Activated CD4-positive, alpha-beta T cell treated with anti-CD3 and anti-CD28 coated beads, Interleukin-2, Interleukin-4, amounts not matched to agents 100 ng/mL and 50 ng/mL, durations not matched to agents 16 hours and 8 hours (primary cell): ENCODE measurements around the gene PIK3CD.

ENCODE experiments used
- DNase-seq: peaks from one replicate; pipeline ENCODE4 v3.0.0-alpha.2; 2020; ENCODE audit warnings: low spot score

Gene PIK3CD

DNA sequence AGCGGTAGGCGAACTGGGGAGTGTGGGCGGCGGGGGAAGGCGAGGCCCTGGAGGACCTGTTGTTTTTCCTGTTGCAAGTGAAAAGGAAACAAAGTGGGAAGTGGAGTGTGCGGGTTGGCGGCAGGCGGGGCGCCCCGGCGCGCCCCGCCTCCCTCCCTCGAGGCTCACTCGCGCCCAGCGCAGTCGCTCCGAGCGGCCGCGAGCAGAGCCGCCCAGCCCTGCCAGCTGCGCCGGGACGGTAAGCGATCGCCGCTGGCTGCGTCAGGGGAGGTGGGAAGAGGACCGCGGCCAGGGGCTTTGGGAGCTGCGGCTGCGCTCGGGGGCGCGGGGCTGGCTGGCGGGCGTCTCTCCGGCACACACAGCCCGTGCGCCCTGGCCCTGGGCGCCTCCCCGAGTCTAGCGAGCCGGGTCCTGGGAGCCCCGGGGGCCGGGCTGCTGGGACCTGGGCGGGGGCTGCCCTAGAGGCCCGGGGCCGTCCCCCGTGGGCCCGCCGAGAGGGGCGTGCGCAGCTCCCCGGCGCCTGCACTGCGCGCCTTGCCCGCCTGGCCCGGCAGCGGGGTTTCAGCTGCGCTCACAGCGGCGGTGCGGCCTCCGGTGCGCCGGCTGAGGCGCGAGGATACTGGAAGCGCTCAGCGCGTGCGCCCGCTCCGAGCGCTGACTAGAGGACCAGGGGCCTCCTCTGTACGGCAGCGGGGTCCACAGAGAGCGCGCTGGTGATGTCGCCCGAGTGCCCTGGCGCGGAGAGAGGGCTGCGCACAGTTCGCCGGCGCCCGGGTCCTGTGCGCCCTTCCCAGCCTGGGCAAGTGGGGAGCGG is at the start of gene PIK3CD:
TSS of gene PIK3CD (plus strand) at position 167 of the 814 bp plus-strand sequence. CDS start 58,725 bp downstream, outside the sequence.
- peak; percentile 44 for DNase-seq

DNA sequence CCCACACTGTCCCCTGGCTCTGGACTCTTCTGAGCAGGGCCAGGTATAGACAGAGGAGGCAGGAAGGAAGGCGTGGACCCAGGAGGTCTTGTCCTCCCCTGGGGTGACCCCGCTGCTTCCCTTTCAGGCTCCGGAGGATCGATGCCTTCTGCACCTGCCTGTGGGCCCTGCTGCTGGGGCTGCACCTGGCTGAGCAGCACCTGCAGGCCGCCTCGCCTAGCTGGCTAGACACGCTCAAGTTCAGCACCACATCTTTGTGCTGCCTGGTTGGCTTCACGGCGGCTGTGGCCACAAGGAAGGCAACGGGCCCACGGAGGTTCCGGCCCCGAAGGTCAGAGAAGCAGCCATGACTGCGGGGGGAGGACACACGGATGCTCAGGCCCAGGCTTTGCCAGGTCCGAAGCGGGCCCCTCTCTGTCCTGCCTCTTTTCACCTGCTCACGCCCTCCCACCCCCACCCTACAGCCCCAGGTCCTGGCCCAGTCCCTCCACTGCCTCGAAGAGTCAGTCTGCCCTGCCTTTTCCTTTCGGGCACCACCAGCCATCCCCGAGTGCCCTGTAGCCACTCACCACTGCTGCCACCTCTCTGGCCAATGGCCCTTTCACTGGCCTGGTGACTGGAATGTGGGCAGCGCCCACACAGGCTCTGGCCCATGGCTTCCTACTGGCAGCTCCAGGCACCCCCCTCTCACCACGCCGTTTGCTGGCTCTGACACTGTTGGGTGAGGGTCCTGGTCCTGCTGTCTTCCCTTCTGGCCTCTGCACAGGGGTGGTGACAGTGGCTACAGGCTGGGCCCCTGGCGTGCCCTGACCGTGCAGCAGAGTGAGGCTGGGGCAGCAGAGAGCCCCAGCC is 49.4 kb upstream of the PIK3CD start:
- DNase-seq: no peak

DNA sequence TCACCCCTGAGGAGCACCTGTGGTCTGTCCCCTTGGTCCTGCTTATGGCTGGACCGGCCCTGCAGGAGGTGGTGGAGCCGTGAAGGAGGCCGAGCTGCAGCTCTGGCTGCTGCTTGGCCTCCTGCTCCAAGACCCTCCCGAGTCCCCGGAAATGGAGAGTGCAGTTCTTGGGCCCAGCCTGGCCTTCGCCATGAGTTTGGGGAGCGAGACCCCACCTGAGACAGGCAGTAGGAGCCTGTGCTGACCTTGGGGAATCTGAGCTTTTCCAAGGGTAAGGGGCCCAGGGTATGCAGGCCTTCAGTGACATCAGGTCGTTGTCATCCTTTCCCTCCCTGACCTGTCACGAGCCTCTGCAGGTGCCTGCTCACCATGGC is 48.8 kb upstream of the PIK3CD start:
- DNase-seq: no peak

DNA sequence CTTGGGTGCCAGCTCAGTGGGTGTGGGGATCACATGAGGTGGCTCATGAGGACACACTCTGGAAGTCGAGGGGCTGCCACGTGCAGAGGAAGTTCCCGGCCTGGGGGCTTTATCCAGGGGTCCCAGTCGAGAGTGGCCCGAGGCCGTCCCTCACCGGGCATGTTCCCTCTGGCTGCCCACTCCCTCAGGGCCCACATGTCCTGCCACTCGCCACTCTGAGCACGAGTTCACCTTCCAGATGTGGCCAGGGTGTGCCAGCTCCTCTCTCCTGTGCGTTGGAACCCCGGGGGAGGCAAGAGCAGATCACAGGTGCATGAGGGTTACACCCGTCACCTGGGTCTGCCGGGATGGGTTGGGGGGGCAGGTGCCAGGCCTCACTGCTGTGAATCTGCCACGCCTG is 48.2 kb upstream of the PIK3CD start:
- no peak for DNase-seq

DNA sequence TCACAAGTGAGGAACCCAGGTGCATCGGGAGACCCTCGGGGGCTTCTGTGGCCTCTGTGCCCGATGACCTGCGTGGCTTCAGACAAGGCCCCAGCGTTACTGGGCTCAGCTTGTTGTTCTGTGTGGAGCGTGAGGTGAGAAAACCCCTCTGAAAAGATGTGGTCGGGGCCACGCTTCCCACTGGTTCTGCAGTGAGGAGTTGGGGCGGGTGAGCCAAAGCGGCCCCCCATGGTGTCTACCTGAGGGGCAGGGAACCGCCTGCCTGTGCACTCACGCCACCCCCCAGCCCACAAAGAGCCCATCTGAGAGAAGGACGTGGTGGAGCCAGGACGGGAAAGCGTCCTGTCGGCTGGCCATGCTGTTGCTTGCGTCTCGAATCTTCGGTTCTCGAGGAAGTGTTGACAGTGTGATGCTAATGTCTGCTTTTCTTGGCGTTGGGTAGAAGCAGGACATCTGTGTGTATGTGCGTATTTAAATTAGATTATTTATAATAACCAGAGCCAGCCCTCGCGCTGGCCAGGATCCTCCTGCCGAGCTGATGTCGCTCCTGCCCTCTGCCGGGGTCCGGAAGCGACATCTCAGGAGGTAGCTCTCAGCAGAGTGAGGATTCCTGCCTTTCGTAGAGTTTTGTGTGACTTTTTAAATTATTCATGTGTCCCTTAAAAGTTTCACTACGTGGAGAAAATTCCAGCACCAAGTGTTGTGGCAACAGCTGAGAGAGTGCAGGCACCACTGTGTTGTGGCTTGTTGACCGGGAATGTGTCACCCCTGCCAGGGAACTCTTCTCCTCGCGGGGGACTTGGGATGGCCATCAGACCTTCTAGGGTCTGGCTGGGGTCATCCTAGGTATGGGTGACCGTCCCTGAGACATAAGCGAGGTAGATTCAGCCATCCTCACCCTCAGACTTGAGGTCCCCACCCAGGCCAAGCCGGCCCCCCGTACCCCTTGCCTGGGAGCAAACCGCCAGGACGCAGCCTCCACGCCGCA is 47.5 kb upstream of the PIK3CD start:
- no peak for DNase-seq

DNA sequence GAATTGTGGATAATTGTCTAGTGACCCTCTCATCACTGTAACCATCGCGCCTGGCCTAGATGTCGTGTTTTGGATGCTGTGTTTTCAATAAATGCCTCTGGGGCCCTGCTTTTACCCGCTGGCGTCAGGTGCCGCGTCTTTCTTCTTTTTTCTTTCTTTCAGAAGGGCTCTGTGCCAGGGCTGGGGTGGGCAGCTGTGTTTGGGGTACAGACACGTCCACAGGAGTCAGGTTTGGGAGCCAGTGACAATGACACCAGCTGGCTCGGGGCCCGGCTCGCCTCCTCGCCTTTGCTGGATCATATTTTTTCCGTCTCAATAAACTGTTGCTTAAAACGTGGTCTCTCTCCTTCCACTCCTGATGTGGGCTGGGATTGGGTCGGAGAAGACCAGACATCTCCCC is 46.7 kb upstream of the PIK3CD start:
- DNase-seq: no peak

DNA sequence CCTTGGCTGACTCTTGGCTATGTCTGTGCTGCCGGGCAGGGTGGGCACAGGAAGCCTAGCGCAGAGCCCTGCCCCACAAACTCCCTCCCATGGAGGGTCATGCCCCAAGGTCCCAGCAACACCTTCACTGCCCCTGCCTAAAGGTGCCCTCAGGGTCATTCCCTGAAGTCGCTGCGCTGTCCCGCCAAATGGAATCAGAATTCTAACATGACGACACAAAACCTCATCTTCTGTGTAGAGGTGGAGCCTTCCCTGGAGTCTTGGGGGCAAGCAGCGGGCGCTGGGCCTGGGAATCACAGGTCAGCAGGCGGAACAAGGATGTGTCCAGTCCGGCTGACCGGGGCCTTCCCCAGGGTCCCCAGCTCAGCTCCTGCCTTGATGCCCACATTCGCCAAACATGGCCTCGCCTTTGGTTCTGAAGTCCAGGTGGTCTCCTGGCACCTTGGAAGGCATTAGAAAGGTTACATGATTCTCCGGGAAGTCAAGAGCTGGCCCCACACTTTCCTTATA is 45.5 kb upstream of the PIK3CD start:
- no peak for DNase-seq

DNA sequence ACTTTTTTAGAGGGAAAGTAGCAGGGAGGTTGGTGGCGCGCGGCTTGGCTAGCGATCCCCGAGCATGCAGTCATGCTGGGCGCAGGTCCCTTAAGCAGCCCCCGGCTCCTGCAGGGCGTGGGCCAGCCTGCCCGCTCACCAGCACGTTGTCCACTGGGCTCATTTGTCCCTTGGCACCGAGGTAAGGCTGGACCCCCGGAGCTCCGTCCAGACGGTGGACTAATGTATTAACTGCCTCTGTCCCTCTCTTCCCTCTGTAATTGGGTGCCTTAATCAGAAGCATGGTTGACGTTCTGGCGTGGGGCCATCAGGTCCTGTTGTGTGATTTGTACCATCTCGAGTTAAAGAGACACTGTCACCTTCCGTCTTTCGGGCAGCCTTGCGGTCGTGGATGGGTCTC is 45.1 kb upstream of the PIK3CD start:
- DNase-seq: no peak

DNA sequence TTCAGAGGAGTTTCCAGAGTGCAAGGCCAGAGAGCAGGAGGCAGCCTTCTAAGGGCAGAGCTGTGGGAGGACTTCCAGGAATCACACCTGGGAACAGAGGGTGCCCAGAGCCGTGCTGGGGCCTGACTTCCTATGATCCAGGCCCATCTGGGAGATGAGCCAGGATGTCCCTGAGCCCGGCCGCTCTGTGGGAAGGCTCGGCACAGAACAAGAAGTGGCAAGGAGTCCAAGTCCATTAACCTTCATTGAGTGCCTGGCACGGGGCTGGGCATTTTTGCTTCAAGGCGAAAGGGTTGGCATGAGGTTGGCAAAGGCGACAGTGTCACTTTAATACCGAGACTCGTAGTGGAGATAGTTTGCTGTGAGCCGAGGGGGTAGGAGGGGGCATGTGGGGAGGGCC is 44.6 kb upstream of the PIK3CD start:
- no peak for DNase-seq

DNA sequence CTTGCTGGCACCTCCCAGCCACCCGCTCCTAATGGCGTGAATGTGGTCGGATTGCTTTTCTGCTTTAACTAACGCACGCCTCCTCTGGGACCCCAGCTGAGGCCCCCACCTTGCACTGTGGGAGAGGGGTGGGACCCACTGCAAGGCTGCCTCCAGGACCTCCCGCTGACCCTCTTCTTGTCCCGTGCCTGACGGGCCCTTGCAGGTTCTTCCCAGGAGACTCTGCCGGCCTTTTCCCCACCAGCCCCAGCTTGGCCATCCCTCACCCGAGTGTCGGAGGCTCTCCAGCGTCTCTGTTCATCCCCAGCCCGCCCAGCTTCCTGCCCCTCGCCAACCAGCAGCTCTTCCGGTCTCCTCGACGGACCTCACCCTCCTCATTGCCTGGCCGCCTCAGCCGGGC is 44.2 kb upstream of the PIK3CD start:
- DNase-seq: no peak

DNA sequence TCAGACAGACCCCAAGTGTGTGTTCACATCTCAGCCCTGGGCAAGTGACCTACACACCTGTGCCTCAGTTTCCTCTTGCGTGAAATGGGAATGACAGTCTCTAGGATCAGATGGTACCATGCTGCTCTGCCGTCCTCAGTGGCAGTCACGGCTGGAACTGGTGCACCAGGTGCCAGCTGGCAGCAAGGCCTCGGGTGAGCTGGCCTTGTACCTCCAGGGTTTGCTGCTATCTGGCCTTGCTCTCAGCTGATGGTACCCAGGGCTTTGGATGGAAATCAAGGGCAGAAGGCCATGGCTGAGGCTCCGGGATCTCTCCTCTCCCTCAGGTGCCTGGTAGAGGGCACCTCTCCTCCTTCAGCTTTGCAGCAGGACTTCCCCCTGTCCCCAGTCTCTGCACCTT is 41.5 kb upstream of the PIK3CD start:
- DNase-seq: no peak

DNA sequence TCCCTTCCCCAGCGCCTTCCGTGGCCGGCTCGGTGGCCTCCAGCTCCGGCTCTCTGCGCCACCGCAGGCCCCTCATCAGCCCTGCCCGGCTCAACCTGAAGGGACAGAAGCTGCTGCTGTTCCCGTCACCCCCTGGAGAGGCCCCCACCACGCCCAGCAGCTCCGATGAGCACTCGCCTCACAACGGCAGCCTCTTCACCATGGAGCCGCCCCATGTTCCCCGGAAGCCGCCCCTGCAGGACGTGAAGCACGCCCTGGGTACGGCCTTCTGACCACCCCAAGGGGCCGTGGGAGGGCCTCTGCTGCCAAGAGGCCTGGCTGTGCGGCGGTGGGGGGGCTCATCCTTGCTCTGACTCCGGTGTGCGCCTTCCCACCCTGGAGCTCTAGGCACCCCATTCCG is 41.0 kb upstream of the PIK3CD start:
- DNase-seq: no peak

DNA sequence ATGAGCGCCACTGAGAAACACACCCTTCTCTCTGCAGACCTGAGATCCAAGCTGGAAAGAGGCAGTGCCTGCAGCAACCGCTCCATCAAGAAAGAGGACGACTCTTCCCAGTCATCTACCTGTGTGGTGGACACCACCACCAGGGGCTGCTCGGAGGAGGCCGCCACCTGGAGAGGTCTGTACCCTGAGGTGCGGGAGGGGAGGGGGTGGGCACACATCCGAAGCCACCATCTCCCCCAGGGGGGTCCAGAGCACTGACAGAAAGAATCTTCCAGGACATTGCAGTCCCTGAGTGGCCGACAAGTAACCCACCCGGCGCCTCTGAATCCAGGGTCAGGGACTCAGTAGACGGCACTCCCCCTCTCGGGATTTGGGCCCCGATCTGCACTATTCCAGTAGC is 39.8 kb upstream of the PIK3CD start:
- DNase-seq: no peak

DNA sequence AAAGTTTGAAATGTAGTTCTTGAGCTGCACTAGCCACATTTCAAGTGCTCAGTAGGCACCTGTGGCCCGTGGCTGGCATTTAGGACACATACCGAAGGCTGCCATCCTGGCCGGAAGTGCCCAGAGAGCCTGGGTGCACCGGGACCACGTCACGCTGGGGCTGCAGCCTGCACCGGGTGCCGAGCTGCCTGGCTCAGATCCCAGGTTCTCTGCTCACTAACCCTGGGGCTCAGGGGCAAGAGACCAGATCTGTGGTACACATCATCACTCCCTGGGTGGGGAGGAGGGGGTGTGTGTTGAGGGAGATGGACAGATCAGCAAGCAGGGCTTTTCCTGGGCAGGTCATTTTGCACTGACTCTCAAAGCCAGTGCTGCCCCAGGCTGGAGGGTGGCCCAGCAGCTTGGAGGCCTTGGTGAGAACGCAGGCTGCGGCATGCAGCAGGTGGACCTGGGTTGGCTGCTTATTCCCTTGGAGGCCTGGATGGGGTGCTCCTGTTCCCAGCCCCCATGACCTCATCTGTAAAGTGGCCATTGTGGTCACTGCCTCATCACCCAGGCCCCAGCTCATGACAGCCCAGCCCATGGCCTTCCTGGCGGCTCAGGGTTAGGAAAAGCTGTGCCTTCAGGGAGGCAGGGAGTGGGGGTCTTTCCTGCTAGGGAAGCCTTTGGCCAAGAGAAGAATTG is 39.2 kb upstream of the PIK3CD start:
- no peak for DNase-seq

DNA sequence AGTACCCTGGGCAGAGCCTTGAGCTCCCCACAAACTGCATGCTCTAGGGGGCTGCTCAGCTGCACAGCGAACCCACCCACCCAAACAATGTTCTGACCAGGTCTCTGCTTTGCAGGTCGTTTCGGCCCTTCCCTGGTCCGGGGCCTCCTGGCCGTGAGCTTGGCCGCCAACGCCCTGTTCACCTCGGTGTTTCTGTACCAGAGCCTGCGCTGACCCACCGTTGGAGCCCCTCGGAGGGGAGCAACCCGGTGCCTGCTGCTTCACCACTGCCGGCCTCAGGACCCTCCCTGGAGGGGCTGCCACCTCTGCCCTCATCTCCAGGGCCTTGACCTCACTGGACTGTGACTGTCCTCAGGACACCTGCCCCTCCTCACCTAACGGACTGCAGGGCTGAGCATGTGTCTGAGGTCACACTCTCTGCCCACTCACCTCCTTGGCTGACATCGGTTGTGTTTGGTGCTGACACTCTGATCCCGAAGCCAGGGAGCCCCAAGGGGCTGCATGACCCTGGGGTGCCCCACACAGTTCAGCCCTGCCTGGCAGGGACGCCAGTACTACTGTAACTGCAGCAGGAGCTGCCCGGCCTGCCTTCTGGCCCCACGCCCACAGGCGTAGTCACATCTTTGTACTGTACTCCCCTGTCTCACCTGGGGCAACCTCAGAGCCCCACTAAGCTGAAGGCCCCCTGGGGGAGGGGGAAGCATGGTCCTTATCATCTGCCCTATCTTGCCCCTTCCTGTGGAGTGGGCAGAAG is 38.5 kb upstream of the PIK3CD start:
- DNase-seq: no peak

DNA sequence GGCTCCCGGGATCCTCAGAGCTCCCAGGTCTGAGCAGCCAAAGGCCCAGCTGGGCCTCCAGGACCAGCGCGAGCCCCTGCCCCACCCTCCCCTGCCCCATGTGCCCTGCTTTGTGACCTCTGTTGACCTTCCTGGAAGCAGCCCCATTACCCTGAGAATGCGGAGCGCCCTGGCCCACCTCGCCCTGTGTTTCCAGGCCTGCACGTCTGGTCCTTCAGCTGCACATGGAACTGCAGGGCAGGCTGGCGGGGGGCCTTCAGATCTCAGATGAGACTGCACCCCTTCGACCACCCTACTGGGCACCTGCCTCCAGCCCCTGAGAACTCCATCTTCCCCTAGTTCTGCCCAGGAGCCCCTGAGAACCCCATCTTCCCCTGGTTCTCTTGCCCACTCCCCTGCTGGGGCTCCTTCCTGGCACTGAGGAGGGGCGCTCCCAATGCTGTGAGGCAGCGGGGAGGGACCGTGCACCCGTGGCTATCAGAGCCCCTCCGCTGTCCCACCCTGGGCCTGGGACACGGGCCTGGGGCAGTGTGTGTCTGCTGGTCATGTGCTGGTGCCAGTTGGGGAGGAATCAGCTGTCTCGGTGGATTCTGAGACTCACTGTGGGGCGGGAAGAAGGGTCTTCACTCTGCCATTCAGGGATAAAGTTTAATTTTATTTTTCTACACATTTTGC is 37.8 kb upstream of the PIK3CD start:
- no peak for DNase-seq

DNA sequence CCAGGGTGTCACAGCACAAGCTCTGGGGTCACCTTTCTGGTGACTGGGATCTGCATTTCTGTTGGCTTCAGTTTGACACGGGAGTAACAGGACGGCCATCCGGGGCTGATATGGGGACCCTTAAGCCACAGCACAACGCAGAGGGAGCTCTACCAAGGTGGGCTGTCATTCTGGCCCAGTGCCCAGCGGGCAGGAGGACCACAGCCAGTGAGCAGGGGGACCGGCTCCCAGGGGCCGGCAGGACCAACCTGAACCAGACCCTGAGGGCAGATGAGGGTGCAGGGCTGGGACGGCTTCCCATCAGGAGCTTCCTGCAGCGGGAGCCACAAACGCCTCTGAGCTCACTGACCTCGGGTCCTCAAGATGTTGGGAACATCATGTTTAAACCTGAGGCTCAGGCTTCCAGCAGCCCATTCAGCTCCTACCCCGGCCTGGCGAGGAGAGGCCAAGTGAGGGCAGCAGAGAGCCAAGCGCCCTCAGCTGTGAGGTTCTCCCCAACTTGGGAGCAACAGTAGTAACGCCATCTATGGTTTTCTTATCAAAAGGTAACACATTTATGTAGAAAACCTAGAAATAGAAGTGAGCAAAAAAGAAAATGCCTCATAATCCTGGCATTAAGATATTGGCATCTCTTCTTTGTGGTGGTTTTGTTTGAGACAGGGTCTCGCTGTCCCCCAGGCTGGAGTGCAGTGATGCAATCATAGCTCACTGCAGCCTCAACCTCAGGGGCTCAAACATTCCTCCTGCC is 36.0 kb upstream of the PIK3CD start:
- DNase-seq: peak; percentile 53

DNA sequence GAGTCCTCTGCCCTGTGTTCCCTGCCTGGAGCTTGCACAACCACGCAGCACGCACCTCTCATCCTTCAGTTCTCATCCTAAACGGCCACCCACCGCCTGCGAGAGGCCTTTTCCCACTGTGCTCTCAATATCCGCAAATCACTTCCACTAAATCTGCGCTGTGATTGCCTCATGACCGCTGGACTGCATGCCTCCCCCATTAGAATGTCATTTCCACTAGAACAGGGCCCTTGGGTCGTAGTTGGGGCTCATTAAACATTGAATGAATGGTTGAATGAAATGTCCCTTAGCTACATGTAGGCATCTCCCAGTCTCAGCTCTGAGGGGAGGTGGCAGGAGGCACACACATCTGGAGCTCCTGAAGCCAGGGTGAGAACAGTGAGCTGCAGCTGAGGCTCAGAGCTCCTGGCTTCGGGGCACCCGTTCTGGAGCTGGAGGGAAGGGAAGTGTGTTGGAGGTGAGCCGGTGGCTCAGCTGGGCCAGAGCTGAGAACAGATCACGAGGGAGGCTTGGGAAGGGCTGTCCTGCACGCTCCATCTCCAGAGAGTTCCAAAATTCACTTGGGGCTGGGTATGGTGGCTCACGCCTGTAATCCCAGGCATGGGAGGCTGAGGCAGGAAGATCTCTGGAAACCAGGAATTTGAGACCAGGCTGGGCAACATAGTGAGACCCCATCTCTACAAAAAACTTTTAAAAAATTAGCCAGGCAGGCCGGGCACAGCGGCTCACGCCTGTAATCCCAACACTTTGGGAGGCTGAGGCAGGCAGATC is 32.4 kb upstream of the PIK3CD start:
- DNase-seq: no peak

DNA sequence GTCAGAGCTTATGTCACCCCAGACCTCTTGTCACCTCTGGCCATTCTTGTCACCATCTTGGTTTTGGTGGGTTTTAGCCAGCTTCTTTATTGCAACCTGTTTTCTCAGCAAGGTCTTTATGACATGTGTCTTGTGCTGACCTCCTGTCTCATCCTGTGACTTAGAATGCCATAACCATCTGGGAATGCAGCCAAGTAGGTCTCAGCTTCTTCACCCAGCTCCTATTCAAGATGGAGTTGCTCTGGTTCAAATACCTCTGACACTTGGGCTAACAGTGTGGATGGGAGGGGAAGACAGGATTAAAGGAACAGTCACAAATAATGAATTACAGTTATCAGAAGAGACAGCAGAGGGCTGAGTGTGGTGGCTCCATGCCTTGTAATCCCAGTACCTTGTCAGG is 30.5 kb upstream of the PIK3CD start:
- no peak for DNase-seq
